K562 (cell line): Measurements from ENCODE around the gene MMP20. TPM values are rescaled to one million over a fixed set of nuclear protein-coding genes. Genes with fewer than 3 reads are reported as not detected.

Experiments
- ATAC-seq: fragments of 200-7000 bp; cut with Tn5 transposase; 3 replicates; pipeline ENCODE4 v1.9.1; 2020; ENCODE audit warnings: moderate library complexity
- BruUV-seq: library from RNA; stranded (reverse); fragments of 400-500 nt; replicated peaks from 2 replicates; lab custom pipeline; 2021; lab: Mats Ljungman, UMichigan
- CTCF ChIA-PET: fragments of 300-600 bp; formaldehyde crosslinking; extraction: SDS; loops from one replicate; lab custom pipeline; 2021; ENCODE audit warnings: low intra/inter-chr PET ratio; lab: Yijun Ruan, JAX
- POLR2A ChIA-PET: fragments of 300-600, 350-650 bp; sonication (Branson Sonifier 250); formaldehyde crosslinking; extraction: SDS; loops from one replicate; lab custom pipeline; 2021; ENCODE audit warnings: antibody characterized with exemption, inconsistent platforms; lab: Yijun Ruan, JAX
- DNase-seq, 4 experiments: peaks; one replicate each; pipeline versions ENCODE4 v3.0.0 to v3.0.0-alpha.2; 2011 to 2018; ENCODE audit warnings: low spot score in 3 of 4, mixed read lengths in 3 of 4; ENCODE audit errors: extremely low read depth in 1 of 4
- FAIRE-seq: peaks from 2 replicates; lab custom pipeline; 2011; peaks lifted over from hg19 to GRCh38; lab: Jason Lieb, UNC
- H2AFZ ChIP-seq: 2 replicates; pipeline ENCODE4 v1.6.0; 2011; ENCODE audit warnings: low read depth, low read length, control low read depth, inconsistent platforms
- H3K27ac ChIP-seq: fragments of 200-600 bp; 3 replicates; pipeline ENCODE4 v1.8.0; 2011; ENCODE audit warnings: low read depth, mild to moderate bottlenecking, control low read depth, inconsistent platforms, low read length, moderate library complexity, mixed read lengths; ENCODE audit errors: extremely low read depth
- H3K27me3 ChIP-seq, 2 experiments: fragments of 300-600 bp in 1 of 2; 2 replicates in 1 of 2; 3 replicates in 1 of 2; pipeline versions ENCODE4 v1.6.0 to v1.8.0; 2011; ENCODE audit warnings: inconsistent platforms in 2 of 2, low read length in 2 of 2, mild to moderate bottlenecking in 1 of 2, mixed read lengths in 1 of 2, moderate library complexity in 1 of 2; ENCODE audit not compliant: control insufficient read depth in 2 of 2, insufficient read depth in 2 of 2
- H3K36me3 ChIP-seq: fragments of 300-600 bp; 3 replicates; pipeline ENCODE4 v1.8.0; 2011; ENCODE audit warnings: mild to moderate bottlenecking, low read length, inconsistent platforms; ENCODE audit not compliant: control insufficient read depth, insufficient read depth
- H3K4me1 ChIP-seq, 2 experiments: fragments of 200-600 bp in 1 of 2; replicated peaks in 1 of 2; 2 replicates in 1 of 2; 3 replicates in 1 of 2; pipeline versions ENCODE4 v1.5.1 to v1.8.0; 2011; ENCODE audit warnings: inconsistent platforms in 2 of 2, low read length in 2 of 2, mild to moderate bottlenecking in 1 of 2, mixed read lengths in 1 of 2, moderate library complexity in 1 of 2; ENCODE audit not compliant: control insufficient read depth in 2 of 2, insufficient read depth in 2 of 2
- H3K4me2 ChIP-seq: 2 replicates; pipeline ENCODE4 v1.6.1; 2011; ENCODE audit warnings: low read length, control low read depth, inconsistent platforms, mixed read lengths; ENCODE audit not compliant: insufficient read depth
- H3K4me3 ChIP-seq: fragments of 200-600 bp; sonication (generic), shearing (Covaris generic); 2 replicates; pipeline ENCODE4 v1.5.1; 2016; ENCODE audit warnings: control low read depth, inconsistent platforms
- H3K79me2 ChIP-seq: fragments of 200-600 bp; 3 replicates; pipeline ENCODE4 v1.8.0; 2011; ENCODE audit warnings: low read length, inconsistent platforms; ENCODE audit not compliant: control insufficient read depth, insufficient read depth
- H3K9ac ChIP-seq, 2 experiments: 2 replicates each; pipeline versions ENCODE4 v1.6.0 to v1.6.1; 2011; ENCODE audit warnings: low read depth in 2 of 2, low read length in 2 of 2, control low read depth in 1 of 2, inconsistent platforms in 1 of 2, mild to moderate bottlenecking in 1 of 2, mixed read lengths in 1 of 2; ENCODE audit not compliant: insufficient read depth in 1 of 2
- H3K9me1 ChIP-seq: one replicate; pipeline ENCODE4 v1.6.0; 2011; ENCODE audit warnings: inconsistent platforms, mild to moderate bottlenecking, low read length, moderate library complexity; ENCODE audit not compliant: control insufficient read depth, insufficient read depth
- H3K9me3 ChIP-seq: replicated peaks from 2 replicates; pipeline ENCODE4 v1.5.1; 2011; ENCODE audit warnings: low read depth, low read length, inconsistent platforms; ENCODE audit not compliant: control insufficient read depth, insufficient read depth
- H4K20me1 ChIP-seq: replicated peaks from 2 replicates; pipeline ENCODE4 v1.6.1; 2011; ENCODE audit warnings: low read length, inconsistent platforms, mixed read lengths; ENCODE audit not compliant: control insufficient read depth, insufficient read depth
- ADNP ChIP-seq: fragments of 200-800 bp; sonication (Bioruptor generic); IDR thresholded peaks from 2 replicates; pipeline ENCODE4 v1.6.1; 2016; ENCODE audit warnings: missing genetic modification characterization, missing compliant biosample characterization
- BDP1 ChIP-seq: IDR thresholded peaks from 3 replicates; pipeline ENCODE4 v1.6.1; 2011; ENCODE audit not compliant: insufficient read length, insufficient read depth
- CEBPG ChIP-seq, 3 experiments: fragments of 200-800 bp in 1 of 3; sonication (Bioruptor generic) in 1 of 3; sonication (generic) in 1 of 3; formaldehyde crosslinking in 1 of 3; IDR thresholded peaks in 2 of 3; conservative IDR thresholded peaks in 1 of 3; 2 replicates each; pipeline versions ENCODE4 v1.6.1 to v1.8.0; 2016 to 2022; ENCODE audit warnings: missing compliant biosample characterization in 2 of 3, missing genetic modification characterization in 2 of 3, mild to moderate bottlenecking in 1 of 3, missing genetic modification reagents in 1 of 3
- CHCHD3 ChIP-seq: fragments of 250-450 bp; sonication (Bioruptor Pico); IDR thresholded peaks from 2 replicates; pipeline ENCODE4 v2.1.2; 2022; ENCODE audit warnings: mild to moderate bottlenecking
- CHD1 ChIP-seq: fragments of 200-600 bp; sonication (generic); IDR thresholded peaks from one replicate; pipeline ENCODE4 v1.6.1; 2012; ENCODE audit warnings: mild to moderate bottlenecking, moderate library complexity, low read length, inconsistent platforms
- GATAD2A ChIP-seq: fragments of 450-650 bp; IDR thresholded peaks from 2 replicates; pipeline ENCODE4 v1.6.1; 2017
- KDM1A ChIP-seq, 2 experiments: fragments of 450-650 bp; IDR thresholded peaks; 2 replicates each; pipeline ENCODE4 v1.6.1; 2016; ENCODE audit warnings: mild to moderate bottlenecking in 2 of 2
- MTA3 ChIP-seq: fragments of 450-650 bp; formaldehyde crosslinking; IDR thresholded peaks from 2 replicates; pipeline ENCODE4 v1.6.1; 2017; ENCODE audit warnings: mild to moderate bottlenecking, borderline replicate concordance
- POLR2AphosphoS2 ChIP-seq: IDR thresholded peaks from 2 replicates; pipeline ENCODE4 v1.6.1; 2012; ENCODE audit warnings: low read length, improper control_type of control experiment
- TARDBP ChIP-seq: fragments of 450-650 bp; IDR thresholded peaks from 2 replicates; pipeline ENCODE4 v1.6.1; 2016
- ZFPM2 ChIP-seq: fragments of 250-450 bp; sonication (Bioruptor Pico); IDR thresholded peaks from 2 replicates; pipeline ENCODE4 v1.5.1; 2022; ENCODE audit warnings: mild to moderate bottlenecking
- ZNF717 ChIP-seq: fragments of 250-450 bp; sonication (Bioruptor Pico); IDR thresholded peaks from 2 replicates; pipeline ENCODE4 v1.5.0; 2021
- WGBS: fragments of 100-300 bp; shearing (Covaris generic); methylation state at CpG from one replicate; pipeline ENCODE4 v1.1.6; 2016; ENCODE audit warnings: low coverage, mixed read lengths; ENCODE audit not compliant: insufficient coverage; ENCODE audit errors: missing lambda C conversion rate; 5-methylcytosine and 5-hydroxymethylcytosine counted together
- in situ Hi-C: fragments of 300-500 bp; cut with MboI; formaldehyde crosslinking; loops from 4 replicates; pipeline ENCODE4 v1.15.0; 2018; ENCODE audit warnings: inconsistent platforms, mixed read lengths
- intact Hi-C: fragments of 100-400 bp; cut with micrococcal nuclease; formaldehyde crosslinking; loops from 2 replicates; pipeline ENCODE4 v1.14.2; 2022
- polyA plus RNA-seq, 8 experiments: library from polyadenylated mRNA; depleted of rRNA in 4 of 8; stranded (reverse) in 5 of 8; unstranded in 3 of 8; fragments of >200 nt; fragmentation: Nextera tagmentation in 2 of 8; fragmentation: Illumina TruSeq in 1 of 8; extraction: Ambion mirVana in 2 of 8; extraction: Trizol in 1 of 8; gene quantifications; 2 replicates each; pipeline versions ENCODE4 v1.2.1 to v1.2.3, GENCODE V29; 2011 to 2014; ENCODE audit warnings: inconsistent platforms in 1 of 8, missing spikeins in 1 of 8
- total RNA-seq, 7 experiments: library from RNA; depleted of rRNA in 6 of 7; stranded (reverse); fragments of >200 nt in 6 of 7; fragmentation: Illumina TruSeq in 2 of 7; extraction: Trizol in 2 of 7; gene quantifications; 2 replicates each; pipeline versions ENCODE4 v1.2.1 to v1.2.3, GENCODE V29; 2011 to 2021; ENCODE audit warnings: low replicate concordance in 1 of 7
- TF ChIP-seq, protein P1 (sequence below): fragments of 250-450 bp; sonication (Bioruptor Pico); IDR thresholded peaks from 2 replicates; pipeline ENCODE4 v1.4.0; 2020; ENCODE audit warnings: mild to moderate bottlenecking, moderate library complexity, borderline replicate concordance
- TF ChIP-seq, protein P2 (sequence below): fragments of 250-450 bp; sonication (Bioruptor Pico); IDR thresholded peaks from 2 replicates; pipeline ENCODE4 v1.4.0; 2020; ENCODE audit warnings: mild to moderate bottlenecking, moderate library complexity
- TF ChIP-seq, protein P3 (sequence below): sonication (generic); formaldehyde crosslinking; IDR thresholded peaks from 2 replicates; pipeline ENCODE4 v1.8.0; 2022; ENCODE audit warnings: mild to moderate bottlenecking, missing genetic modification reagents
- TF ChIP-seq, protein P4 (sequence below): fragments of 450-650 bp; formaldehyde crosslinking; IDR thresholded peaks from 2 replicates; pipeline ENCODE4 v1.4.0; 2022; ENCODE audit warnings: missing genetic modification characterization

The MMP20 gene
- total and polyA plus RNA-seq, 9 of the 15 experiments (the other 6 are each of a cell fraction or from before 2014, with no cell fraction given): not detected

DNA sequence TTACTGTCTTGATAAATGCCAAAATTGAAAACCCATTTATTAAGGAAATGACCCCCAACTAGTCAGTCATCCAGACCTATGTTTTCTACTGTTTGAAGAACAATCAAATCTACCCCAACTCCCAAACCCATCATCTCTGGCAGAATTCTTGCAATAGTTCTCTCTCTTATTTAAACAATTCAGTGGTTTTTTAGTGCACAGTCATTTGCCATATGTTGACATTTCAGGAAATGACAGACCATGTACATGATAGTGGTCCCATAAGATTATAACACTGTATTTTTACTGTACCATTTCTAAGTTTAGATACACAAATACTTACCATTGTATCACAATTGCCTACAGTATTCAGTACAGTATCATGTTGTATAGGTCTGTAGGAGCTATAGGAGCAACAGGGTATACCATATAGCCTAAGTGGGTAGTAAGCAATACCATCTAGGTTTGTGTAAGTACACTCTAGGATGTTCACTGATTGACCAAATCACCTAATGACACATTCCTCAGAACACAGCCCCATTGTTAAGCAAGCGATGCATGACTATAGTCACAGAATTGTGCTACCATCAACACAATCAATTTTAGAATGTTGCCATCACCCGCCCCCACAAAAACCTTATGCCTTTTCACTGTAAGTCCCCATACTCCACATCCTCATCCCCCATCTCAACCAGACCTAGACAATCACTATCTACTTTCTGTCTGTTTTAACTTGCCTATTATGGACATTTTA is 41.8 kb downstream of the MMP20 start:
- ATAC-seq (no peak), FAIRE-seq (no peak), DNase-seq (no peak)
- ChIA-PET POLR2A (no interaction called here), CTCF (no interaction called here)
- Histone ChIP-seq H3K79me2 (no peaks in the 10 kb centered on the region), H3K36me3 (no peaks in the 10 kb centered on the region), H3K9me3 (no peaks in the 10 kb centered on the region), H3K4me3 (no peak overlapping the region), H4K20me1 (no peaks in the 10 kb centered on the region), H3K9ac (no peak overlapping the region), H3K27me3 (no peaks in the 10 kb centered on the region), H3K9me1 (no peaks in the 10 kb centered on the region), H3K4me2 (no peak overlapping the region), H2AFZ (no peak overlapping the region), H3K4me1 (no peaks in the 10 kb centered on the region), H3K27ac (no peak overlapping the region)
- BruUV-seq: no TSS peak
- in situ Hi-C loops: no loop called here
- 7% methylated on average over 2 of the region's 2 CpGs for WGBS
- intact Hi-C loops: no loop called here
- no peak for TF ChIP-seq TARDBP
- TF ChIP-seq, protein P1, sequence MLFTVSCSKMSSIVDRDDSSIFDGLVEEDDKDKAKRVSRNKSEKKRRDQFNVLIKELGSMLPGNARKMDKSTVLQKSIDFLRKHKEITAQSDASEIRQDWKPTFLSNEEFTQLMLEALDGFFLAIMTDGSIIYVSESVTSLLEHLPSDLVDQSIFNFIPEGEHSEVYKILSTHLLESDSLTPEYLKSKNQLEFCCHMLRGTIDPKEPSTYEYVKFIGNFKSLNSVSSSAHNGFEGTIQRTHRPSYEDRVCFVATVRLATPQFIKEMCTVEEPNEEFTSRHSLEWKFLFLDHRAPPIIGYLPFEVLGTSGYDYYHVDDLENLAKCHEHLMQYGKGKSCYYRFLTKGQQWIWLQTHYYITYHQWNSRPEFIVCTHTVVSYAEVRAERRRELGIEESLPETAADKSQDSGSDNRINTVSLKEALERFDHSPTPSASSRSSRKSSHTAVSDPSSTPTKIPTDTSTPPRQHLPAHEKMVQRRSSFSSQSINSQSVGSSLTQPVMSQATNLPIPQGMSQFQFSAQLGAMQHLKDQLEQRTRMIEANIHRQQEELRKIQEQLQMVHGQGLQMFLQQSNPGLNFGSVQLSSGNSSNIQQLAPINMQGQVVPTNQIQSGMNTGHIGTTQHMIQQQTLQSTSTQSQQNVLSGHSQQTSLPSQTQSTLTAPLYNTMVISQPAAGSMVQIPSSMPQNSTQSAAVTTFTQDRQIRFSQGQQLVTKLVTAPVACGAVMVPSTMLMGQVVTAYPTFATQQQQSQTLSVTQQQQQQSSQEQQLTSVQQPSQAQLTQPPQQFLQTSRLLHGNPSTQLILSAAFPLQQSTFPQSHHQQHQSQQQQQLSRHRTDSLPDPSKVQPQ (CRISPR knock-in tag): no peak
- no peak for TF ChIP-seq CHD1
- TF ChIP-seq, protein P2, sequence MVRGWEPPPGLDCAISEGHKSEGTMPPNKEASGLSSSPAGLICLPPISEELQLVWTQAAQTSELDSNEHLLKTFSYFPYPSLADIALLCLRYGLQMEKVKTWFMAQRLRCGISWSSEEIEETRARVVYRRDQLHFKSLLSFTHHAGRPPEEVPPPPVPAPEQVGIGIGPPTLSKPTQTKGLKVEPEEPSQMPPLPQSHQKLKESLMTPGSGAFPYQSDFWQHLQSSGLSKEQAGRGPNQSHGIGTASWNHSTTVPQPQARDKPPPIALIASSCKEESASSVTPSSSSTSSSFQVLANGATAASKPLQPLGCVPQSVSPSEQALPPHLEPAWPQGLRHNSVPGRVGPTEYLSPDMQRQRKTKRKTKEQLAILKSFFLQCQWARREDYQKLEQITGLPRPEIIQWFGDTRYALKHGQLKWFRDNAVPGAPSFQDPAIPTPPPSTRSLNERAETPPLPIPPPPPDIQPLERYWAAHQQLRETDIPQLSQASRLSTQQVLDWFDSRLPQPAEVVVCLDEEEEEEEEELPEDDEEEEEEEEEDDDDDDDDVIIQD (CRISPR knock-in tag): no peak
- TF ChIP-seq POLR2AphosphoS2: no peak
- TF ChIP-seq GATAD2A: no peak
- TF ChIP-seq, protein P3, sequence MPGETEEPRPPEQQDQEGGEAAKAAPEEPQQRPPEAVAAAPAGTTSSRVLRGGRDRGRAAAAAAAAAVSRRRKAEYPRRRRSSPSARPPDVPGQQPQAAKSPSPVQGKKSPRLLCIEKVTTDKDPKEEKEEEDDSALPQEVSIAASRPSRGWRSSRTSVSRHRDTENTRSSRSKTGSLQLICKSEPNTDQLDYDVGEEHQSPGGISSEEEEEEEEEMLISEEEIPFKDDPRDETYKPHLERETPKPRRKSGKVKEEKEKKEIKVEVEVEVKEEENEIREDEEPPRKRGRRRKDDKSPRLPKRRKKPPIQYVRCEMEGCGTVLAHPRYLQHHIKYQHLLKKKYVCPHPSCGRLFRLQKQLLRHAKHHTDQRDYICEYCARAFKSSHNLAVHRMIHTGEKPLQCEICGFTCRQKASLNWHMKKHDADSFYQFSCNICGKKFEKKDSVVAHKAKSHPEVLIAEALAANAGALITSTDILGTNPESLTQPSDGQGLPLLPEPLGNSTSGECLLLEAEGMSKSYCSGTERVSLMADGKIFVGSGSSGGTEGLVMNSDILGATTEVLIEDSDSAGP (CRISPR knock-in tag): no peak
- no peak for TF ChIP-seq MTA3
- no peak for TF ChIP-seq ADNP (tag)
- TF ChIP-seq ZNF717 (CRISPR knock-in tag): no peak
- no peak for TF ChIP-seq BDP1
- TF ChIP-seq ZFPM2 (CRISPR knock-in tag): no peak
- TF ChIP-seq KDM1A (IDR thresholded peaks at IDR 0.05): no peak
- no peak for TF ChIP-seq CHCHD3 (CRISPR knock-in tag)
- TF ChIP-seq, protein P4, sequence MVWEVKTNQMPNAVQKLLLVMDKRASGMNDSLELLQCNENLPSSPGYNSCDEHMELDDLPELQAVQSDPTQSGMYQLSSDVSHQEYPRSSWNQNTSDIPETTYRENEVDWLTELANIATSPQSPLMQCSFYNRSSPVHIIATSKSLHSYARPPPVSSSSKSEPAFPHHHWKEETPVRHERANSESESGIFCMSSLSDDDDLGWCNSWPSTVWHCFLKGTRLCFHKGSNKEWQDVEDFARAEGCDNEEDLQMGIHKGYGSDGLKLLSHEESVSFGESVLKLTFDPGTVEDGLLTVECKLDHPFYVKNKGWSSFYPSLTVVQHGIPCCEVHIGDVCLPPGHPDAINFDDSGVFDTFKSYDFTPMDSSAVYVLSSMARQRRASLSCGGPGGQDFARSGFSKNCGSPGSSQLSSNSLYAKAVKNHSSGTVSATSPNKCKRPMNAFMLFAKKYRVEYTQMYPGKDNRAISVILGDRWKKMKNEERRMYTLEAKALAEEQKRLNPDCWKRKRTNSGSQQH (CRISPR knock-in tag): no peak
- TF ChIP-seq CEBPG (CRISPR knock-in tag; IDR thresholded peaks at IDR 0.05): no peak
- TF ChIP-seq CEBPG (tag; conservative IDR thresholded peaks at IDR 0.05 in 1 of 2, IDR thresholded peaks at IDR 0.05 in 1 of 2): no peak
